GM19438 (cell line): ENCODE data around the gene DLGAP1.
"Not testable (repeated sequence)": the region's sequence is repeated elsewhere in the genome, so short reads cannot be mapped to it uniquely, and the experiment has no call there.

Experiments used
- ATAC-seq: cut with Tn5 transposase; IDR thresholded peaks from one replicate; pipeline ENCODE4 v1.9.1; 2021; ENCODE audit warnings: low read depth; ENCODE audit not compliant: unreplicated experiment

The DLGAP1 gene

DNA sequence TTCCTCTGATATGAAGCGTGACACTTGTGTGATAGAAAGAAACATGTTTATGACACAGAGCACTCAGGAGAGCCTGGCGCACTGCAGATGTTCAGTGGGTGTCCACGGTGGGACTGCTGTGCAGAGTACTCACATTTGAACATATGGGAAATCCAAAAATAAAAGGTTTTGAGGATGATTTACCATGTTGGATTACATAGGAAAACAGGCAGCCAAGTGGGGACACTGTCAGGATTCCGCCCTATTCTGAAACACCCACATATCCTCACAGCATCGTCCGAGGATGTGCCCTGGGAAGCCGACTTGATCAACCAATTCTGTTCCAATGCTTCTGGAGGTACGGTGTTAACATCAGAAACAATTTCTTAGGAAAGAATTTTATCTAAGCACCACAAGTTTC, 741.4 kb downstream of the DLGAP1 start:
- no peak for ATAC-seq

DNA sequence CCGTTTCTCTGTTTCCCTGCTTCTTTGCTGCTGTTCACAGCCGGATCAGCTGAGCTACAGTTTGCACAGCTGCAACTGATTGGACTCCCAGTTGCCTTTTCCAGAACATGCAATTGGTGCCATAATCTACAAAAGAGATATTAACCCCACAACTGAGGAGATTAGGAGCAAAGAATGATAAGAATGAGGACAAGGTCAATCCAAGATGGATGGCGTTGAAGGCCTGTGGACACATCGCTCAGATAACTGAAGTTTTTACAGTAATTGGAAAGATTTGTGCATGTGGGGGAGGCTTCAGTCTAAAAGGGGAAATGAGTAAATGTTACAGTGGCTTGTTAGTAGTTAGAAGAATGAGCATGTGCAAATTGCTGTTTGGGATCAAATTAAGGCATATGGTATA, 741.9 kb downstream of the DLGAP1 start:
- ATAC-seq = no peak

DNA sequence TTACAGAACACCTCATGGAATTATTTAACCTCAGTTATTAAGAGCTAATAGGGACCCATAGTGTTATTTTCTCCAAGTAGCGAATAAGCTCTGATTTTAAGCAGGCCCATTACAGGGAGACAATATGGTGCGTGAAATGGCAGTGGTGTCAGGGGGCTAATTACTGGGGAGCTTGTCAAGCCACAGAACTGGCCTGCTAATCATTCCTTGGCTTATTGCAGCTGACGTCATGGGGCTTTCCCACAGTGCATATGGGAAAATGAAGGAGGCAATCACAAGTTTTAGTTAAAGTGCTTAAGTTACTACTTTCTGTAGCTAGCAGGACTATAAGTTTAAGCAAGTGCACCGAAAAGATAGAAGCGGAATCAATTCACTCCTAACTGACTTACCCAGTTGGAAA, 742.6 kb downstream of the DLGAP1 start:
- ATAC-seq = no peak

DNA sequence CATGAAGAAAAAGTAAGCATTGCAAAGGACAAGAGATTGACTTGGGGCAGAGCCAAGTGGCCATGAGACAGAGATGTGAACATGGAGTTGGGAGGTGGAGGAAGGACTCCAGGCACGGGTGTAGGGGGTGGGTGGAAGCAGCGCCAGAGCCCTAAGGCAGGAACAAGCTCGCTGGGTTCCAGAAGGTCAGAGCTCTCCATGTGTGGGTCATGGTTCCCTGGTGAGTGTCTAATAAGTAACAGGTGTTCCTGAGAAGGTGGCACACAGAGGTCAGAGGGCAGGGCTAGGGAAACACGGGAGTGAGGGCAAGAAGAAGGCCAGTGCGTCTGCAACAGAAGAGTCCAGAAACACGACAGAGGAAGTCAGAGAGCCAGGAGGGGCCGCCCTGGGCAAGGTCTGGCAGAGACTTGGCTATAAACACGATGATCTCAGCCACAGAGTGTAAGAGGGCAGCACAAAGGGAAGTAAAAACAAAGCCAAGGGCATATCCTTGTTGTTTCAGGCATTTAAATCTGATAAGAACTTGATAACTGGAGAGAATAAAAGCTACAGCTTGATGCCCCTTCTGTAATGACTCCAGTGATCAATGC, 744.3 kb downstream of the DLGAP1 start:
- no peak for ATAC-seq

DNA sequence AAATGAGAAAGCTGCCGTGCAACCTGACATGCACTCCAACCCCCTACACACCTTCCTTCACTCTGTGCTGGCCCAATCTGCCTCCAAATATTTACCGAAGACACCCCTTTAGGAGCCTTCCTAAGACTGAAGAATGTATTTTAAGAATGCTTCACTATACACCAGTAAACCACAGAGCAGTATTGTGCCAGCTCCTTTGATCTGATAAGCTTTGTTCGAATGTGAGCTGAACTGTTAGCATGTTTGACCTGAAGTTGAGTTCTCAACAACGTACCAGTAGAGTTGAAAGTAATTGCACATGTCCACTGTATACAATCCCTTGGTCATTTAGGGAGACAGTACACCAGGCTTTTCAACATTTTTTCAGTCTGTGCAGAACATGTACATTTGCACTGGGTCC, 745.9 kb downstream of the DLGAP1 start:
- no peak for ATAC-seq

DNA sequence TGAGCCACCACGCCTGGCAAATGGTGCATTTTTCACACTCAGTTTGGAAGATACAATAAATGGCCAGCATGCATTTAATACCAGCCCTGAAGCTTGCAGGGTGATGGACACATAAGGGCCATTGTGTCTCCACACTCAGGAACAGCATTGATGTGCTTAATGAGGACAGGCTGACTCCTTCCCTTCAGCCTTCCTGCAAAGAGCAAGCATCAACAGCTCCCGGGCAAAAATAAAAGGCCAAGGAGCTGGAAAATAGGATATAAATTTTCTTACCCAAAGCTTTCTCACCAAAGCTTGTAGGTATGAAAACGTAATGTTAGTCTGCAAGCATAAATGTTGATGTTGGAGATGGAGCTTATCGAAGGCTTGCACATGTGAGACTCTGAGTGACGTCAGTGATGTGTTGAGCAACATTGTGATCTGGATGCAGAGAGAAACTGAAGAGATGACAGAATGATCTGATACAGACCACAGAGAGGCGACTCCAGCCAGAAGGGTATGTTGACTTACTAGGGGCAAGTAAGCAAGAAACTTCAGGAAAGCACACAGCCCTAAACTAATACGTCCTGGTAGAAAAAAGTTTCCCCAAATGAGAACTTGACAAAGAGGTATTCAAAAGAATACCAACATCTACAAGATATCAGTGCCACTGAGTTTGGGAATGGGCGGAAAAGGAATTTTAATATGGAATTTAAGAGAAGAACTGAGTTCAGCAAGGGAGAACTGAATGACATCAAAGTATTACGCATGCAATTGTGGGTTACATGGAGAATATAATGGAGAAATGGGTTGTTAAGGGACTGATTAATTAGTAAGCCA, 748.6 kb downstream of the DLGAP1 start:
- no peak for ATAC-seq

DNA sequence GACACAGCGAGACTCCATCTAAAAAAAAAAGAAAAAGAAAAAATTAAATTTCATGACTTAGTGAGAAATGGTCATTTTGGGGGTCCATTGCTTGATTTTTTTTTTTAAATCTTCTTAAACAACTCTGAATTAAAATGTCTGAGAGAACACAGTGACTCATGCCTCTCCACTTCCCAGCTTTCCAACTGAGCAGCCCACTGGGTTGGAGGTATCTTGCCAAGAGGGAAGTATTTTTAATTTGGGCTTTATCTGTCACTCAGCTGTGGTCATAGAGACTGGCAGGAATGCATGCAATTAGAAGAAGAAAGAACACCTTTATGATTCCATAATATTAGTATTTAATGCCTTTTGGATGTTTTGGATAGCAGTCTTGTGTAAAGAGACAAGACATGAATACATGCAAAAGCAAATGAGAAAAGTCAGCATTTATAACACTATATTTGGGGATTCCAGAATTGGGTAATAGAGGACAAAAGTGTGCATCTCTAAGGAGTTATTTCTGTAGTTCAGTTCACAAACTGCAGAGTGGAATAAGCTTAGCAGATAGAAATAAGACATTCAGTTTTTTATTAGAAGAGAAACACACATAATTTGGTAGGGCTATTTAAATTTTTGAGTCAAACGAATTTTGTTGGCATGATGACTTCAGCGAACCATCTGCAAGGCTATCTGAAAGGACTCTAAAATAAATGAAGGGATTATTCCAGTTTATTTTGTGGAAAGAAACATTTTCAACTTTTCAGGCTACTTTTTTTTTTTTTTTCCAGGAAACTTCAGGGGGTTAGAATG, 750.4 kb downstream of the DLGAP1 start:
- no peak for ATAC-seq

DNA sequence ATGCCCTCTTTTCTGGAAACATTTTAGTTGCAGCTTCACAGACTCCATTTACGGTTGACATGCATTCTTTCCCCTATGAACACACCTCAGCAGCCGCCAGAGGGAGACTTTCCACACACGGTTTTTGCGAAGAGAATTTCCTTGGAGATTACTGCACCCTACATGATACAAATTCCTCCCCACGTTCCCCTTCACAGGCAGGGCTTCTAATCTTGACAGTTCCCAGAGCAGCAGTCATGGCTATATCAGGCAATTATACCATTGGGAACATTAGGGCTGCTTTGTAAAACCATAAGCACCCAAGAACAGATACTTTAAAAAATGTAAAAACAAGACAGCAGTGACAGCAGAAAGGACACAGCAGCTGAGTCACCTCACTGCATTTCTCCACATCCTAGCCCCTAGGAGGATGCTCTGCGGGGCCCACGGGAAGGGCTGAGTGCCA, 751.4 kb downstream of the DLGAP1 start:
- no peak for ATAC-seq

DNA sequence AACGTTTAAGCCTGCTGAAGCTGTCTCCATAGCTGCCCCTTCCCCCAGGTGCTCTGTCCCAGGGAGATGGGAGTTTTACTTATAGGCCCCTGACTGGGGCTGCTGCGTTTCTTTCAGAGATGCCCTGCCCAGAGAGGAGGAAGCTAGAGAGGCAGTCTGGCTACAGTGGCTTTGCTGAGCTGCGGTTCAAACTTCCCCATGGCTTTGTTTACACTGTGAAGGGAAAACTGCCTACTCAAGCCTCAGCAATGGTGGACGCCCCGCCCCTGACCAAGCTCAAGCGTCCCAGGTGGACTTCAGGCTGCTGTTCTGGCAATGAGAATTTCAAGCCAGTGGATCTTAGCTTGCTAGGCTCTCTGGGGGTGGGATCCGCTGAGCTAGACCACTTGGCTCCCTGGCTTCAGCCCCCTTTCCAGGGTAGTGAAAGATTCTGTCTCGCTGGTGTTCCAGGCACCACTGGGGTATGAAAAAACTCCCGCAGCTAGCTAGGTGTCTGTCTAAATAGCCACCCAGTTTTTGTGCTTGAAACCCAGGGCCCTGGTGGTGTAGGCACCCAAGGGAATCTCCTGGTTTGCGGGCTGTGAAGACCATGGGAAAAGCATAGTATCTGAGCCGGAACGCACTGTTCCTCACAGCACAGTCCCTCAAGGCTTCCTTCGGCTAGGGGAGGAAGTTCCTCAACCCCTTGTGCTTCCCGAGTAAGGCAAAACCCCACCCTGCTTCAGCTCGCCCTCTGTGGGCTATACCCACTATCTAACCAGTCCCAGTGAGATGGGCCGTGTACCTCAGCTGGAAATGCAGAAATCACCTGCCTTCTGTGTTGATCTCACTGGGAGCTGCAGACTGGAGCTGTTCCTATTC, 755.2 kb downstream of the DLGAP1 start:
- not testable (repeated sequence) for ATAC-seq

DNA sequence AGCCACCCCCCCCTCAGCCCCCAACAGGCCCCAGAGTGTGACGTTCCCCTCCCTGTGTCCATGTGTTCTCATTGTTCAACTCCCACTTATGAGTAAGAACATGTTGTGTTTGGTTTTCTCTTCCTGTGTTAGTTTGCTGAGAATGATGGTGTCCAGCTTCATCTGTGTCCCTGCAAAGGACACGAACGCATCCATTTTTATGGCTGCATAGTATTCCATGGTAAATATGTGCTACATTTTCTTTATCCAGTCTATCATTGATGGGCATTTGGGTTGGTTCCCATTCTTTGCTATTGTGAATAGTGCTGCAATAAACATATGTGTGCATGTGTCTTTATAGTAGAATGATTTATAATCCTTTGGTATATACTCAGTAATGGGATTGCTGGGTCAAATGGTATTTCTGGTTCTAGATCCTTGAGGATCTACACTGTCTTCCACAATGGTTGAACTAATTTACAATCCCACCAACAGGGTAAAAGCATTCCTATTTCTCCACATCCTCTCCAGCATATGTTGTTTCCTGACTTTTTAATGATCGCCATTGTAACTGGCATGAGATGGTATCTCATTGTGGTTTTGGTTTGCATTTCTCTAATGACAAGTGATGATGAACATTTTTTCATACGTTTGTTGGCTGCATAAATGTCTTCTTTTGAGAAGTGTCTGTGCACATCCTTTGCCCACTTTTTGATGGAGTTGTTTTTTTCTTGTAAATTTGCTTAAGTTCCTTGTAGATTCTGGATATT, 760.9 kb downstream of the DLGAP1 start:
- ATAC-seq = not testable (repeated sequence)

DNA sequence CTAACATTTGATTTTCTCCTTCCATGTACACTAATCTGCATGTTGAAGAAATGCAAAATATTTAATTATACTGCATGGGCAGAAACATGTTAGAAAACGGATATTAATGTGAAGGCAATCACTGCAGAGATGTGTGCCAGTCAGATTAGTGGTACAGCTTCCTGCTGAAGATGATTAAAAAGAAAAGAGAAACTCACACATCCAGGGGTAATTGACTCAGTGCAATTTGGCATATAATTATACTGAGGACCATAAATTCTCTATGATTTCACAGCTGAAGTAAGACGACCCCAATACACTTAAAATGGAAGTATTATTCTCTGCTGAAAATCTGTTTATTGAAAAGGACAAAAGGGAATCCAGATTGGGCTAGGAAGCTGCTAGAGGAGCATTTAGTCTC, 761.7 kb downstream of the DLGAP1 start:
- no peak for ATAC-seq

DNA sequence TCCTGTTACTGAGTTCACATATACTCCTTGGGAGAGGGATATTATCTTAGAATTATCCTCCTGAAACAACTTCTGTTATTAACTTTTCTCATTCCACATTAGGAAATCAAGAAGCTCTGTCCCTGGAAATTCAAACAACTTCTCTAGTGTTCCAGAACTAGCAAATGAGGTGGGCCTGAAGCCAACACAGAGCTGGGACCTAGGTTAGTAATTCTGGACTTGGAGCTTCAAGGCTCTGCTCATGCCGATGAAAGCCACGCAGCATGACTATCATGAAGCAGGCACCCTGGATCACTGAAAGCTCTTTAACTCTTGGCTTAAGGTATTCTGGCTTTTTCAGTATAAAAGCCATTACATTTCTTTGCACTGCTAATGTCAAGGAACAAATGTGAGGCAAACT, 762.4 kb downstream of the DLGAP1 start:
- no peak for ATAC-seq

DNA sequence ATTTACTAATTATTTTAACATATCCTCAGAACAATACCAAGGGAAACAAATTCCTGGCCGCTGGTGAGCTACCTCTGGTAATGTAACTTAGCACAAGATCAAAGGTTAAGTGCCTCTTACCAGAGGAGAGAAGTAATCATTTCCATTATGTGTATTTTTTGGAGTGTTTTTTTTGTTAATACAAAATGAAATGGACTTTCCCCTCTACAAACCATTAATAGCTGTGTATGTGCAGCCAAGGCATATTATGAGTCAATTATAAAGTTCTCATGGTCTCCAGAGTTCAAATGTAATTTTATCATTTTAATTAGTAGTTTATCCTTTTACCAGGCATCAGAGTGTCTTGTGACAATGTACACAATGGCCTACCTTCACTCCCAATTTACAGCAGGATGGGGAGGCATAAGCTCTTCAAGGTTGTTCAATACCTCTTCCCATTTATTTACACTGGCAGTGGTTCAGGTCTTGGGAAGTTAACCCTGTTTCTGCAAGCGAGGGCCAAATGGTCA, 762.9 kb downstream of the DLGAP1 start:
- no peak for ATAC-seq

DNA sequence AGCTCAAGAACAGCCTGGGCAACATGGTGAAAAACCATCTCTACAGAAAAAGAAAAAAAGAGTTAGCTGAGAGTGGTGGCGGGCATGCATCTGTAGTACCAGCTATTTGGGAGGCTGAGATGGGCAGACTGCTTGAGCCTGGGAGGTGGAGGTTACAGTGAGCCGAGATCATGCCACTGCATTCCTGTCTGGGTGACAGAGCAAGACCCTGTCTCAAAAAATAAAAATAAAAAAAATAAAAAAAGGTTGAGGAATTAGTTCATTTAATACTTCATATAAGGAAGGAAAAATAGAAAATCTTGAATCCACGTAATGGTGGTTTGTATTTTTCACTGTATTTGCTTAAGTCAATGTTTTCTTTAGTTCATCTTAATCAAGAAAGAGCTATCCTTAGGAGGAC, 763.4 kb downstream of the DLGAP1 start:
- no peak for ATAC-seq

DNA sequence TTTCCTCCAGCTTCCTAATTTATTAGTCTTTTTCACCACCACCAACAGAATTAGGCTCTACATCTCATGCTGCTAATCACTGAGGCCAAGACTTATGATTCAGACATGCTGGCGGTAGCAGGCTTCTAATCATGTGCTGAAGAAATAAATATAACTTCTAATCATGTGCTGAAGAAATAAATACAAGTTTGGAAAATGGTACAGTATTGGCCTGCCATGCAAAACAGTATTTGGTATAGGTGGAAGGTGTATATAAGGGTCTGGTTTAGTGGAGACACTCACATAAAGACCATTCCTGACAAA, 764.4 kb downstream of the DLGAP1 start:
- ATAC-seq = no peak

DNA sequence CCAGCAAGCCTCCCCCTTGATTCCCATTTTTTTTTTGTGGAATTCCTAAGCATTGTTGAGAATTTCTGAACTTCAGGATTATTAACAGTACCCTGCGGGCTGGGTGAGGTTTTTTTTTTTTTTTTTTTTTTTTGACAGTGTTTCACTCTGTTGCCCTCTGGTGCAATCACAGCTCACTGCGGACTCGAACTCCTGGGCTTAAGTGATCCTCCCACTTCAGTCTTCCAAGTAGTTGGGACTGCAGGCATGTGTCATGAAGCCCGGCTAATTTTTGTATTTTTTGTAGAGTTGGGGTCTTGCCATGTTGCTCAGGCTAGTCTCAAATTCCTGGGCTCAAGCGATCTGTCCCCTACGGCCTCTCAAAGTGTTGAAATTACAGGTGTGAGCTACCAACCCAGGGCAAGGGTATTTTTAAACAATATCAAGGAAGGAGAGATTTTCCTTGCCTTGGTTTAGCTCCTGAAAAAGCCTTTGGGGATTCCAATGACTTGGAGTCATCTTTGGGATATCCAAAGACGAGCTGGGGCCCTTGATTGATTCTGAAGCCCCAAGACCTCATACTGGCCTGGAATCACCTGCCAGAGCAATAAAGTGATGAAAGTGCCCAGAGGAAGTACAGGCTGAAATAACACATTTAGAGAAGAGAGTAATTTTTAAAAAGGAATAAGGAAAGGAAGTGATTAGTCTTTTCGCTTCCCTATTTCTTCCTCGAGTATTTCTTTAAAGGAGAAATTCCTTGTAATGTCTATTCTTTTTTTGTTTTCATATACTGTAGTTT, 764.9 kb downstream of the DLGAP1 start:
- ATAC-seq = no peak

DNA sequence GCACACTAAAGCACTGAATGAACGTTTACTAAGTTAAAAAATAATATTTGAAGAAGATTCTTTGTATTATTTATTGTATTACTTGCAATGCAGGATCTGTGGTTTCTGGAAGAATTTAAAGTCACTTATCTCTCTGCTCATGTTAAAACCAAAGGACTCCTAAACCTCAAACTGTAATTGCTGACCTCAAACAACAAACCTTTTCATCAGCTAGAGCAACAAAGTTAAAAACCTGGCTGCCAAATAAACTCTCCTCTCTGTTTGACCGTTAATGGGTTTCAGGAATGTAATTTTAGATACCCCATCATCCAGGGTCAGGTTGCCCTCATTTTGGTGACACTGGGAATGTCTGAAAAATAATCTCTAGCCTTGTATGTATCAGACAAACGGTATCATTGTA, 766.0 kb downstream of the DLGAP1 start:
- ATAC-seq = no peak

DNA sequence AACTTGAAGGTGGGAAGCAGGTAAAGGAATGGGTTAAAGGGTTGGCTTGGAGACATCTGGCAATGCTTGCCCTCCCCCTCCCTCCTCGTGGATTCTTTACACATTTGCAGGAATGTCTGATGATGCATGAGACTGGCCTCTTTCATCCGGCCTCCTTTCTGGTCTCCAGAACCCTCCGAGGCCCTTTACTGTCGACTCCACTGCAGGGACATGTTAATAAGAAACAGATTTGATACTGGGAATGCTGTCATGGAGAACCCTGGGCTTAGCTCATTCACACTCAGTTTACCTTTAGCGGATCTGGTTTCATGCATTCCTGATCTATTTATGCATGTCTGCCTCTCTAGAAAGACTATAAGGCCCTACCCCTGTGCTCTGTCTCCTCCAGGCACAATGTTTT, 766.4 kb downstream of the DLGAP1 start:
- ATAC-seq = no peak

DNA sequence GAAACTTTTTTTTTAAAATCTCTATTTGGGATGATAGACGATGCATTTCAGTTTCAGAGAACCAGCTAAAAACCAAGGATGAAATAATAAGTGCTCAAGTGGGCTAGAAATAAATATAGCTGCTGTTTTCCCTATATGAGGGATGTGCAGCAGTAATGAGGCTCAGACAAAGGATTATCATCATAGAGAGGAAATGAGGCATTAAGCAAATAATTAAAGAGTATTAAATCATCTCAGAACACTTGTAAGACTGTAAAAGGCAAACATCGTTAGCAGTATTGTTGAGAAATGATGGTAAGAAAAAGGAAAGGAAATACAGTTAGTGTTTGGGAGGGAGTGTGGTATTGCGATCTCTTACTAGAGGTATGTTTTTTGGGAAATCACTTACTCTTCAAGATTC, 771.6 kb downstream of the DLGAP1 start:
- no peak for ATAC-seq
